GM10248 (cell line): ENCODE data around the gene KCNK3.

Experiments
- CTCF ChIA-PET: fragments of 300-600 bp; sonication (Branson Sonifier 250); formaldehyde crosslinking; extraction: SDS; loops from one replicate; lab custom pipeline; 2021; ENCODE audit warnings: antibody characterized with exemption; lab: Yijun Ruan, JAX
- POLR2A ChIA-PET: fragments of 350-650 bp; sonication (Branson Sonifier 250); formaldehyde crosslinking; extraction: SDS; loops from one replicate; lab custom pipeline; 2020; ENCODE audit warnings: antibody characterized with exemption; lab: Yijun Ruan, JAX
- DNase-seq: peaks from one replicate; pipeline ENCODE4 v3.0.0; 2012; ENCODE audit errors: extremely low spot score
- TF ChIP-seq, protein P1 (sequence below): IDR thresholded peaks from 2 replicates; pipeline ENCODE4 v1.5.1; 2012; ENCODE audit warnings: mild to moderate bottlenecking, low read depth; ENCODE audit errors: extremely low read depth, missing control alignments, control extremely low read depth

The KCNK3 gene

DNA sequence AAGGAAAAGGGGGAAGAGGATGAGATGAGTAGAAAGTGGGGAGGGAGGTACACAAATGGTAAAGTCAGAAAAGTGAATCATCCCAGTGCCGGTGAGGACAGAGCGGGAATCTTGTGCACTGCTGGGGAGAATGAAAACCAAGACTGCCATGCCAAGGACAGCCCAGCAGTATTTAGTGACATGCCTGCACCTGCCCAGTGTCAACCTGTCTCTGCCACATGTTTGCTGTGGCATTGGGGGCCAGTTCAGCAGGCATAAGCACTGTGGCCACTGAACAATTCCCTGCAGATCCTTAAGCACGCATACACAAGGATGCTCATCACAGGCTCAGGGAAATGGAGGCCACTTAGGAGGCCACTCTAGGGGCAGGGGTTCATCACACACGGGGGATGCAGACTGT lies 5.2 kb upstream of the KCNK3 start:
- TF ChIP-seq, protein P1, sequence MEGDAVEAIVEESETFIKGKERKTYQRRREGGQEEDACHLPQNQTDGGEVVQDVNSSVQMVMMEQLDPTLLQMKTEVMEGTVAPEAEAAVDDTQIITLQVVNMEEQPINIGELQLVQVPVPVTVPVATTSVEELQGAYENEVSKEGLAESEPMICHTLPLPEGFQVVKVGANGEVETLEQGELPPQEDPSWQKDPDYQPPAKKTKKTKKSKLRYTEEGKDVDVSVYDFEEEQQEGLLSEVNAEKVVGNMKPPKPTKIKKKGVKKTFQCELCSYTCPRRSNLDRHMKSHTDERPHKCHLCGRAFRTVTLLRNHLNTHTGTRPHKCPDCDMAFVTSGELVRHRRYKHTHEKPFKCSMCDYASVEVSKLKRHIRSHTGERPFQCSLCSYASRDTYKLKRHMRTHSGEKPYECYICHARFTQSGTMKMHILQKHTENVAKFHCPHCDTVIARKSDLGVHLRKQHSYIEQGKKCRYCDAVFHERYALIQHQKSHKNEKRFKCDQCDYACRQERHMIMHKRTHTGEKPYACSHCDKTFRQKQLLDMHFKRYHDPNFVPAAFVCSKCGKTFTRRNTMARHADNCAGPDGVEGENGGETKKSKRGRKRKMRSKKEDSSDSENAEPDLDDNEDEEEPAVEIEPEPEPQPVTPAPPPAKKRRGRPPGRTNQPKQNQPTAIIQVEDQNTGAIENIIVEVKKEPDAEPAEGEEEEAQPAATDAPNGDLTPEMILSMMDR, result no peak
- ChIA-PET CTCF (no interaction called here), POLR2A (no interaction called here)
- DNase-seq, result no peak

DNA sequence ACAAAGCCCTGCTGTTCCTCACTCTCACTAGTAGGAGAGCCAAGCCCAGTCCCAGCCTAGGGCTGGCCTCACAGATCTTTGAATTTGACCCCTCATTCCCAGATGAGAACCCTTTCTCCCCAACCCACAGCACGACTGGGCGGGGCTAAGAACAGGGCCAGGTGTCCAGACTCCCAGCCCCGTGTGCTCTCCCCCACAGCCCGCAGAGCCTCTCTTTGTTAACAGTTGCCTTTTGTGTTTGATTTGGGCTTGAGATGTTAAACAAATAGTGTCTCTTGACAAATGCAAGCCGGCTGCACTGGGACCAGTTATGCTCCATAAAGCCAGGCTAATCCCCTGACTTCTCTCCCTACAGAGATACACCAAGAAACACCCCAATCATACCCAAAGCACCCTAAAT lies 4.7 kb upstream of the KCNK3 start:
- ChIA-PET POLR2A (no interaction called here), CTCF (no interaction called here)
- TF ChIP-seq, protein P1, result no peak
- no peak for DNase-seq

DNA sequence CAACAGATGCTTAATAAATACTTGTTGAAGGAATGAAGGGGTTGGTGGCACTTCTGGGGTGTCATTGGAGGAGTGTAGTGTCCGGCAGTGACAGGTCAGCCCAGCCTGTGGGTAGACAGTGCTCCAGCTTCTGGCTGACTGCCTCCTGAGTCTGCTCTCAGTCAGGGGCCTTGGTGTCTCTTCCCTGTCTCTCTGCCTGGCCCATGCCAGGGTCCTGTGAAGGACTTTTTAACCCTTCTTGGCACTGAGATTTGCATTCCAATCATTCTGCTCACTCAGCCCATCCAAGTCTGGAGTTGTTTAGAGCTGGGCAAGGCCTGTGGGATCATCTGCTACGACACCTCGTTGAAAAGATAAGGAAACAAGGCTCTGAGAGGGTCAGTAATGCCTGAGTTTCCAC lies 1.4 kb upstream of the KCNK3 start:
- DNase-seq, result no peak
- POLR2A ChIA-PET, result no interaction called here
- CTCF ChIA-PET, result no interaction called here
- TF ChIP-seq, protein P1, result no peak

DNA sequence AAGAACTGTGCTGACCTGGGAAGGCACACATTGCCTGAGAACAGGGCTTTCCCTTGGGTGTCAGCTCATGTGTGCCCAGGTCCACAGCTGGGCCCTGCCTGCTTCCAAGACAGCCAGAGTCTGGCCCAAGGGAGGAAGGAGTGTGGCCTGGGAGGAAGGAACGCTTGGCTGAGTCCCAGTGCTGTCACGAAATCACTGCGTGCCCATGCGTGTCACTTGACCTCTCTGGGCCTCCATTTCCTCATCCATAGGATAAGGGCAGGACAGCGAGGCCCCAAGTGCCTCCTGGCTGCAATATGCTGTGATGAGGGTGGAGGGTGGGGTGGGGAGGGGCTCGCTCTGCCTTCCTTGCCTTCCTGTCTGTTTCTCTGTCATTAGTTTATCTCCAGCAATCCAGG lies 642 bp upstream of the KCNK3 start:
- DNase-seq, result no peak
- CTCF ChIA-PET, result no interaction called here

DNA sequence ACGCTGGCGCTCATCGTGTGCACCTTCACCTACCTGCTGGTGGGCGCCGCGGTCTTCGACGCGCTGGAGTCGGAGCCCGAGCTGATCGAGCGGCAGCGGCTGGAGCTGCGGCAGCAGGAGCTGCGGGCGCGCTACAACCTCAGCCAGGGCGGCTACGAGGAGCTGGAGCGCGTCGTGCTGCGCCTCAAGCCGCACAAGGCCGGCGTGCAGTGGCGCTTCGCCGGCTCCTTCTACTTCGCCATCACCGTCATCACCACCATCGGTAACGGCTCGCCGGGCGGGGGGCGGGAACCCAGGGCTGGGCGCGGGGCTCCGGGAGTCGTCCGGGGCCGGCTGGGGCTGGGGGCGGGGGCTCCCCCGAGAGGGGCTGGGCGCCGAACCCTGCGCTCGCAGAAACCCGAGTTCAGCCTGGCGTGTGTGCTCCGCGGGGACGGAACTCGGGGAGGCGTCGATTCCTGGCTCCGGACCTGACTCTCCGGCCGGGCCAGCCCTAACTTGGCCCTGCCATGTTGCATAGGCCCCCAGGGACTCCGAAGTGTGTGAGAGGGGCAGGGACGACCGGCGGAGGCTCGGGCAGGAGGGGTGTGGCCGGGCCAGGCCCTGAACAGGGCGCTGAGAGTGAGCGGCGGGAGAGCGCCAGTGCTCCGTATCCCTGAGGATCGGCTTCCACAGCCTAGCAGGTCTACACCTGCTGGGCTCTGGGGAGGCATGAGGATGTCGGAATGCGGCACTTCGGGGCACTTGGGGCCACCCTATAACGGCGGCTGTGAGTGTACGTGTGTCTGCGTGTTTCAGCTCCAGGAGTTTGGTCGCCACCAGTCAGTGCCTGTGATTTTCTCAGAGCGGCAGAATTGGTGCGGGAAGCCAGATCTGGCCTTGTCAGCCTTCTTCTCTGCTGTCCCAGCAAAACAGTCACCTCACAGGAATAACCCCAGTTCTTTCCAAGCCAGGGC lies 651 bp downstream of the KCNK3 start:
- TF ChIP-seq, protein P1, result no peak
- ChIA-PET POLR2A (no interaction called here), CTCF (no interaction called here)
- no peak for DNase-seq

More for the DNA sequence above, 642 bp upstream of the KCNK3 start:
- TF ChIP-seq, protein P1, result no peak
- POLR2A ChIA-PET, result no interaction called here

DNA sequence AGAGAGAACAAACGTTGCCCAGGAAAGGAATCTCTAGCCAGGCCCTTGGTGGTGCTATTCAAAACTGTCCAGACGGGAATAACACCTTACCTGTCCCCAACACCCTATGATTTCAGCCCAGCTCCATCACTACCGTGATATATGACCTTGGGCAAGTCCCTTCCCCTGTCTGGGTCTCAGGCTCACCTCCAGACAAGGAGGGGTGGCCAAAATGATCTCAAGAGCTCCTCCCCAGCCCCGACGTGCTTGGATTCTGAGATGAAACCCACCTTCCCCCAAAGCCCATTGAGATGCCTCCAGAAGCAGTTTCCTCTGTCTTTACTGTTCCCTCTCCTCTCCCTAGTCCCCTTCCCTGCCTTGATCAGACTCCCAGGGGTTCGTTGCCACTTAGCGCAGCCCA lies 1.5 kb downstream of the KCNK3 start:
- no peak for DNase-seq
- ChIA-PET CTCF (interaction anchor here (1.2 kb wide), 1 partner anchor 20 kb away, joined by 3 read pairs; no protein-coding TSS in a partner anchor), POLR2A (no interaction called here)
- TF ChIP-seq, protein P1, result no peak
